ENCODE data around the gene MXD3. TPM values are rescaled to one million over a fixed set of nuclear protein-coding genes. Genes with fewer than 3 reads are reported as not detected.
A peak's percentile ranks its signal among the peaks of the same experiment; 100 is the strongest.

MXD3 gene
- total and polyA plus RNA-seq, 2 donors (not counting 3 experiments of a cell fraction or from before 2014, with no cell fraction given), result 38.4 to 44.2 TPM

- DNase-seq (ENCODE audit: low read depth, low spot score) (no peak), FAIRE-seq (peak; percentile 44)
- no peak for TF ChIP-seq FOS (IDR thresholded peaks at IDR 0.05; ENCODE audit: borderline replicate concordance, insufficient read depth, low read length)
- no peak for TF ChIP-seq MYC (IDR thresholded peaks at IDR 0.05; ENCODE audit: low read depth, low read length)
- no peak for TF ChIP-seq MAX (IDR thresholded peaks at IDR 0.05; ENCODE audit: insufficient read depth, insufficient read length)
- no peak for TF ChIP-seq JUN (IDR thresholded peaks at IDR 0.05; ENCODE audit: borderline replicate concordance, insufficient read depth, insufficient read length, low read depth)
- TF ChIP-seq POLR2A (IDR thresholded peaks at IDR 0.05; ENCODE audit: low read depth, low read length), result no peak
- no peak for TF ChIP-seq GATA2 (IDR thresholded peaks at IDR 0.05; ENCODE audit: insufficient read depth, insufficient read length, low read depth, low read length)
- no peak for TF ChIP-seq EZH2 (IDR thresholded peaks at IDR 0.05; ENCODE audit: borderline replicate concordance, low read depth, low read length, severe bottlenecking)
- no peak for TF ChIP-seq POLR2AphosphoS5 (IDR thresholded peaks at IDR 0.05; ENCODE audit: insufficient read depth, low read depth, low read length)
- TF ChIP-seq CTCF (IDR thresholded peaks at IDR 0.05; ENCODE audit: extremely low read depth in 1 of 2, insufficient read depth in 1 of 2, low read depth in 1 of 2, low read length in 2 of 2), result no peak
- no peak overlapping the region for H3K4me3 ChIP-seq (replicated peaks in 1 of 3; ENCODE audit: insufficient read depth in 1 of 3, low read depth in 1 of 3, low read length in 3 of 3)
- peaks cover 3% of the 10 kb centered on the region for H4K20me1 ChIP-seq (replicated peaks; ENCODE audit: control insufficient read depth, extremely low read depth, insufficient read depth, low read length)
- intact Hi-C loops (cut with micrococcal nuclease) (no loop called here), dilution Hi-C loops (cut with MboI; ENCODE audit: extremely low pct_ligation_motif_present, low sequenced_read_pairs) (no loop called here)
- ChIA-PET CTCF (interaction anchor here (1.0 kb wide), 1 partner anchor 29 kb away, joined by 4 read pairs; no protein-coding TSS in a partner anchor), POLR2A (no interaction called here)
- no peaks in the 10 kb centered on the region for H3K9me3 ChIP-seq (replicated peaks; ENCODE audit: control insufficient read depth, insufficient read depth, low read length)
- H3K36me3 ChIP-seq (ENCODE audit: control insufficient read depth in 2 of 2, extremely low read depth in 1 of 2, insufficient read depth in 2 of 2, low read length in 2 of 2), result peaks cover 6 to 50% of the 10 kb centered on the region in 2 experiments
- H3K27ac ChIP-seq (ENCODE audit: insufficient read depth, low read depth, low read length), result no peak overlapping the region
- no peak overlapping the region for H2AFZ ChIP-seq (ENCODE audit: low read depth, low read length)
- no peak overlapping the region for H3K4me2 ChIP-seq (ENCODE audit: insufficient read depth, low read length)
- no peaks in the 10 kb centered on the region for H3K27me3 ChIP-seq (ENCODE audit: control insufficient read depth in 2 of 2, insufficient read depth in 2 of 2, low read length in 2 of 2)
- no TSS peak for BruUV-seq (replicated peaks)
- H3K79me2 ChIP-seq (ENCODE audit: control insufficient read depth, insufficient read depth, low read length), result peaks cover 26% of the 10 kb centered on the region
- H3K4me1 ChIP-seq (ENCODE audit: control insufficient read depth, extremely low read depth, insufficient read depth, low read length), result no peaks in the 10 kb centered on the region
- no peak overlapping the region for H3K9ac ChIP-seq (replicated peaks; ENCODE audit: extremely low read depth, insufficient read depth, low read length)
- H3K9me1 ChIP-seq (replicated peaks; ENCODE audit: control insufficient read depth, extremely low read depth, insufficient read depth, low read length), result no peaks in the 10 kb centered on the region
Measured at GRCh38 chr5:177339107-177339638, 27.5 kb upstream of the MXD3 start.

Measured in endothelial cell of umbilical vein (primary cell).